ENCODE measurements around the gene MELTF. TPM values are rescaled to one million over a fixed set of nuclear protein-coding genes. Genes with fewer than 3 reads are reported as not detected.

The MELTF gene
- total and polyA plus RNA-seq, 2 of the 13 experiments (the other 11 are each of a cell fraction or from before 2014, with no cell fraction given) = 3.2 to 7.5 TPM

- intact Hi-C loops (cut with micrococcal nuclease; ENCODE audit: unreplicated experiment) = no loop called here
- H4K20me1 ChIP-seq (ENCODE audit: insufficient read depth, low read length) = no peaks in the 10 kb centered on the region
- H3K27ac ChIP-seq (ENCODE audit: extremely low read length, insufficient read depth, low read length) = no peak overlapping the region
- TF ChIP-seq HMGA1 (CRISPR knock-in tag; conservative IDR thresholded peaks at IDR 0.05) (no peak), ZFP82 (CRISPR knock-in tag; IDR thresholded peaks at IDR 0.05; ENCODE audit: borderline replicate concordance) (no peak), RARA (CRISPR knock-in tag; IDR thresholded peaks at IDR 0.05) (no peak), ZNF768 (CRISPR knock-in tag; IDR thresholded peaks at IDR 0.05) (no peak), ZNF766 (CRISPR knock-in tag; IDR thresholded peaks at IDR 0.05; ENCODE audit: borderline replicate concordance) (no peak), ZMAT5 (CRISPR knock-in tag; IDR thresholded peaks at IDR 0.05; ENCODE audit: borderline replicate concordance, low read depth) (no peak), AGO2 (optimal IDR thresholded peaks at IDR 0.05; ENCODE audit: low read depth, low read length) (peak; percentile 33)
- no peak for FAIRE-seq
- CTCF ChIA-PET (ENCODE audit: low intra/inter-chr PET ratio, low total read pairs) = no interaction called here
- 83% methylated on average over 16 of the region's 30 CpGs for WGBS (ENCODE audit: low lambda C conversion rate)
- ATAC-seq = peak; percentile 10; the same call in 2 of the 3 replicates
- H3K9me3 ChIP-seq (ENCODE audit: low read length) = no peaks in the 10 kb centered on the region
- H3K9ac ChIP-seq (ENCODE audit: insufficient read depth, low read depth, low read length) = no peak overlapping the region
- in situ Hi-C loops (cut with HindIII; ENCODE audit: extremely low pct_ligation_motif_present, low pct_unique_long_range_greater_than_20kb) = no loop called here
- no peaks in the 10 kb centered on the region for H3K27me3 ChIP-seq (ENCODE audit: control insufficient read depth in 1 of 2, insufficient read depth in 2 of 2, low read length in 2 of 2)
- H3K79me2 ChIP-seq (ENCODE audit: insufficient read depth, low read length) = no peaks in the 10 kb centered on the region
- BruUV-seq (replicated peaks) = no TSS peak
- H3K4me3 ChIP-seq (replicated peaks in 1 of 3; ENCODE audit: insufficient read depth in 1 of 3, low read depth in 2 of 3, low read length in 3 of 3) = no peak overlapping the region
- DNase-seq (ENCODE audit: low spot score) = no peak
- no peaks in the 10 kb centered on the region for H3K36me3 ChIP-seq (replicated peaks in 1 of 2; ENCODE audit: control insufficient read depth in 1 of 2, insufficient read depth in 2 of 2, low read length in 2 of 2)
- H3K4me2 ChIP-seq (ENCODE audit: low read depth, low read length) = no peak overlapping the region
- H2AFZ ChIP-seq (ENCODE audit: low read length) = no peak overlapping the region
- POLR2A ChIA-PET = no interaction called here
- H3K4me1 ChIP-seq (ENCODE audit: insufficient read depth, low read length) = peaks cover 6% of the 10 kb centered on the region; the same call in 1 of the 2 replicates
These were observed 18.9 kb downstream of the MELTF start for GRCh38 chr3:197010556-197011351.

GRCh38 chr3:197009532-197010019, 20.0 kb downstream of the MELTF start:
- no peak for FAIRE-seq
- no TSS peak for BruUV-seq (replicated peaks)
- ATAC-seq = no peak; the same call in 2 of the 3 replicates
- H3K4me1 ChIP-seq (ENCODE audit: insufficient read depth, low read length) = peaks cover 11% of the 10 kb centered on the region
- H3K36me3 ChIP-seq (replicated peaks in 1 of 2; ENCODE audit: control insufficient read depth in 1 of 2, insufficient read depth in 2 of 2, low read length in 2 of 2) = no peaks in the 10 kb centered on the region
- no peak overlapping the region for H3K27ac ChIP-seq (ENCODE audit: extremely low read length, insufficient read depth, low read length)
- H3K4me2 ChIP-seq (ENCODE audit: low read depth, low read length) = no peak overlapping the region
- POLR2A ChIA-PET = no interaction called here
- H3K27me3 ChIP-seq (ENCODE audit: control insufficient read depth in 1 of 2, insufficient read depth in 2 of 2, low read length in 2 of 2) = no peaks in the 10 kb centered on the region
- 82% methylated on average over 6 of the region's 20 CpGs for WGBS (ENCODE audit: low lambda C conversion rate)
- CTCF ChIA-PET (ENCODE audit: low intra/inter-chr PET ratio, low total read pairs) = no interaction called here
- no peak for DNase-seq (ENCODE audit: low spot score)
- no peaks in the 10 kb centered on the region for H4K20me1 ChIP-seq (ENCODE audit: insufficient read depth, low read length)
- no peaks in the 10 kb centered on the region for H3K79me2 ChIP-seq (ENCODE audit: insufficient read depth, low read length)
- no peaks in the 10 kb centered on the region for H3K9me3 ChIP-seq (ENCODE audit: low read length)
- intact Hi-C loops (cut with micrococcal nuclease; ENCODE audit: unreplicated experiment) = no loop called here
- H3K4me3 ChIP-seq (replicated peaks in 1 of 3; ENCODE audit: insufficient read depth in 1 of 3, low read depth in 2 of 3, low read length in 3 of 3) = no peak overlapping the region
- no peak overlapping the region for H3K9ac ChIP-seq (ENCODE audit: insufficient read depth, low read depth, low read length)
- in situ Hi-C loops (cut with HindIII; ENCODE audit: extremely low pct_ligation_motif_present, low pct_unique_long_range_greater_than_20kb) = no loop called here
- H2AFZ ChIP-seq (ENCODE audit: low read length) = no peak overlapping the region
- TF ChIP-seq NFIB (CRISPR knock-in tag; IDR thresholded peaks at IDR 0.05; ENCODE audit: borderline replicate concordance) (no peak), ZNF407 (CRISPR knock-in tag; IDR thresholded peaks at IDR 0.05; ENCODE audit: not compliant biosample characterization) (no peak)

Measured in HepG2 (cell line).